RWPE2 (cell line): Measurements from ENCODE around the gene HINT3.

ENCODE experiments used
- ATAC-seq: fragments of 200-7000 bp; cut with Tn5 transposase; 3 replicates; pipeline ENCODE4 v1.9.1; 2021; ENCODE audit warnings: low read depth
- DNase-seq: peaks from one replicate; pipeline ENCODE4 v3.0.0-alpha.2; 2020; ENCODE audit warnings: low spot score
- H3K27ac ChIP-seq: fragments of 450-650 bp; 2 replicates; pipeline ENCODE4 v1.5.1; 2017; ENCODE audit warnings: mild to moderate bottlenecking; ENCODE audit not compliant: poor library complexity, severe bottlenecking
- H3K27me3 ChIP-seq: fragments of 250-450 bp; sonication (Bioruptor Pico); 2 replicates; pipeline ENCODE4 v1.5.1; 2021; ENCODE audit warnings: mild to moderate bottlenecking, moderate library complexity; ENCODE audit not compliant: insufficient read depth, poor library complexity, severe bottlenecking
- H3K36me3 ChIP-seq: fragments of 250-450 bp; sonication (Bioruptor Pico); 2 replicates; pipeline ENCODE4 v1.5.1; 2020; ENCODE audit warnings: low read depth, mild to moderate bottlenecking, moderate library complexity
- H3K4me1 ChIP-seq: fragments of 250-450 bp; sonication (Bioruptor Pico); 2 replicates; pipeline ENCODE4 v1.5.1; 2021; ENCODE audit warnings: mild to moderate bottlenecking, moderate library complexity; ENCODE audit not compliant: insufficient read depth, poor library complexity, severe bottlenecking
- H3K4me3 ChIP-seq: fragments of 250-450 bp; sonication (Bioruptor Pico); 2 replicates; pipeline ENCODE4 v1.5.1; 2021; ENCODE audit warnings: mild to moderate bottlenecking, moderate library complexity; ENCODE audit not compliant: severe bottlenecking
- H3K9me3 ChIP-seq: fragments of 250-450 bp; sonication (Bioruptor Pico); 2 replicates; pipeline ENCODE4 v1.5.1; 2021; ENCODE audit warnings: mild to moderate bottlenecking, moderate library complexity; ENCODE audit not compliant: severe bottlenecking
- TF ChIP-seq, protein P1 (sequence below): fragments of 450-650 bp; IDR thresholded peaks from one replicate; pipeline ENCODE4 v1.5.1; 2017; ENCODE audit warnings: mild to moderate bottlenecking, moderate library complexity; ENCODE audit not compliant: poor library complexity, severe bottlenecking

Gene HINT3

DNA sequence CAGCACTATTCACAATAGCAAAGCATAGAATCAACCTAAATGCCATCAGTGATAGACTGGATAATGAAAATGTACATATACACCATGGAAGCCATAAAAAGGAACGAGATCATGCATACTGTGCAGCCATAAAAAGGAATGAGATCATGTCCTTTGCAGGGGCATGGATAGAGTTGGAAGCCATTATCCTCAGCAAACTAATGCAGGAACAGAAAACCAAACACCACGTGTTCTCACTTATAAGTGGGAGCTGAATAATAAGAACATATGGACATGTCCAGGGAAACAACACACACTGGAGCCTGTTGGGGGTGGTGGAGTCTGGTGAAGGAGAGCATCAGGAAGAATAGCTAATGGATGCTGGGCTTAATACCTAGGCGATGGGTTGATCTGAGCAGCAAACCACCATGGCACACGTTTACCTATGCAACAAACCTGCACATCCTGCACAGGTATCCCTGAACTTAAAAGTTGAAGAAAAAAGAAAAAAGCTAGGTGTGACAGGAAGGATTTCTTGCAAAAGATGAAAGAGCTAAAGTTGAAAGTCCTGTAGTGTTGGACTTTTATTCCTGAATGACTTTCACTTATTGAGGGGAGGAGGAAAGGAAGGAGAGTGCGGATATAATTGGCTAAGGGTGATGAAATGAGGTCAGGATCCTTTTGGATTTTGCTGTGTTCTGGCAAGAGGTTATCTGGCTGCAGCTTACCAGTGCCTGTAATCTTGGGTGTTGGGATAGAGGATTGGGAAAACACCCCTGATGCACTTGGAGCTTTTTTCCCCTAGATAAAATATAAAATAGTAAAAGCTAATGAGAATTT, 38.3 kb downstream of the HINT3 start:
- Histone ChIP-seq H3K36me3 (peaks cover 37% of the 10 kb centered on the region), H3K4me1 (no peaks in the 10 kb centered on the region), H3K4me3 (no peak overlapping the region), H3K27ac (no peak overlapping the region), H3K9me3 (no peaks in the 10 kb centered on the region), H3K27me3 (no peaks in the 10 kb centered on the region)
- TF ChIP-seq, protein P1, sequence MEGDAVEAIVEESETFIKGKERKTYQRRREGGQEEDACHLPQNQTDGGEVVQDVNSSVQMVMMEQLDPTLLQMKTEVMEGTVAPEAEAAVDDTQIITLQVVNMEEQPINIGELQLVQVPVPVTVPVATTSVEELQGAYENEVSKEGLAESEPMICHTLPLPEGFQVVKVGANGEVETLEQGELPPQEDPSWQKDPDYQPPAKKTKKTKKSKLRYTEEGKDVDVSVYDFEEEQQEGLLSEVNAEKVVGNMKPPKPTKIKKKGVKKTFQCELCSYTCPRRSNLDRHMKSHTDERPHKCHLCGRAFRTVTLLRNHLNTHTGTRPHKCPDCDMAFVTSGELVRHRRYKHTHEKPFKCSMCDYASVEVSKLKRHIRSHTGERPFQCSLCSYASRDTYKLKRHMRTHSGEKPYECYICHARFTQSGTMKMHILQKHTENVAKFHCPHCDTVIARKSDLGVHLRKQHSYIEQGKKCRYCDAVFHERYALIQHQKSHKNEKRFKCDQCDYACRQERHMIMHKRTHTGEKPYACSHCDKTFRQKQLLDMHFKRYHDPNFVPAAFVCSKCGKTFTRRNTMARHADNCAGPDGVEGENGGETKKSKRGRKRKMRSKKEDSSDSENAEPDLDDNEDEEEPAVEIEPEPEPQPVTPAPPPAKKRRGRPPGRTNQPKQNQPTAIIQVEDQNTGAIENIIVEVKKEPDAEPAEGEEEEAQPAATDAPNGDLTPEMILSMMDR: no peak
- ATAC-seq: no peak
- DNase-seq: no peak

- Histone ChIP-seq H3K4me1 (no peaks in the 10 kb centered on the region), H3K9me3 (no peaks in the 10 kb centered on the region), H3K27me3 (no peaks in the 10 kb centered on the region), H3K27ac (no peak overlapping the region), H3K36me3 (peaks cover 48% of the 10 kb centered on the region), H3K4me3 (no peak overlapping the region)
- TF ChIP-seq, protein P1: peak; percentile 98
- ATAC-seq (peak; percentile 96), DNase-seq (no peak)
Measured at GRCh38 chr6:125995972-125996580, 39.5 kb downstream of the HINT3 start.

DNA sequence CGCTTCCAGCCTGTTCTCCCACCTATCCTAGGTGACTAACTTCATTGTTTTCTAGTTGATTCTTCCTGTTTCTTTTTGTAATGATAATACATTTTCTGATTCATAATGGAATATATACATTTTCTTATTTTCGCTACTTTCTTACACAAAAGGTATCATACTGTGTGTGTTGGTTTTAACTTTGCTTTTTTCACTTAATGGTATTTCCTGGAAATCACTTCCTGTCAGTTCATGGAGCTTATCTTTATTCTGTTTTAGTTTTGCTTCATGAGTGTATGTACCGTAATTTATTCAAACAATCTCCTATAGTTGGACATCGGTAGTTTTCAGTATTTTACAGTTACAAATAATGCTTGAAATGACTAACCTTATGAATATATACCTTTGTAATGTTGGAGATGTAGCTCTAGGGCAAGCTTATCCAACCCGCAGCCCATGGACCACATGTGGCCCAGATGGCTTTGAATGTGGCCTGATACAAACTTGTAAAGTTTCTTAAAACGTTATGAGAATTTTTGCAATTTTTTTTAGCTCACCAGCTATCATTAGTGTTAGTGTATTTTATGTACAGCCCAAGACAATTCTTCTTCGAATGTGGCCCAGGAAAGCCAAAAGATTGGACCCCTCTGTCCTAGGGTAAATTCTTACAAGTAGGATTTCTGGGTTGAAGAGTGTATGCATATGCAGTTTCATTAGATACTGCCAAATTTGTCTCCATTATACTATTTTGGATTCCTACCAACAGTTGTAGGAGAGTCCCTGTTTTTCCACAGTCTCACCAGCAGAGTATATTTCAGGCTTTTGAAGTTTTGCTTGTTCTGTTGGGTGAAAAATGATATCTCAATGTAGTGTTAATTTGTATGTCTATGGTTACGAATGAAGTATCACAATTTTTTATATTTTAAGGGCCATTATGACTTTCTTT, 46.4 kb downstream of the HINT3 start:
- H3K36me3 ChIP-seq: peaks cover 78% of the 10 kb centered on the region
- ATAC-seq (no peak), DNase-seq (no peak)
- H3K9me3 ChIP-seq: no peaks in the 10 kb centered on the region
- no peak overlapping the region for H3K4me3 ChIP-seq
- H3K27ac ChIP-seq: no peak overlapping the region
- no peaks in the 10 kb centered on the region for H3K27me3 ChIP-seq
- H3K4me1 ChIP-seq: no peaks in the 10 kb centered on the region
- TF ChIP-seq, protein P1: no peak

- no peak for ATAC-seq
- H3K36me3 ChIP-seq: peaks cover 80% of the 10 kb centered on the region
- TF ChIP-seq, protein P1: no peak
Measured at GRCh38 chr6:126007800-126008199, 51.2 kb downstream of the HINT3 start.

More at GRCh38 chr6:126007800-126008199, 51.2 kb downstream of the HINT3 start:
- DNase-seq: no peak
- no peaks in the 10 kb centered on the region for H3K4me1 ChIP-seq
- no peak overlapping the region for H3K27ac ChIP-seq
- no peaks in the 10 kb centered on the region for H3K27me3 ChIP-seq
- H3K4me3 ChIP-seq: no peak overlapping the region
- no peaks in the 10 kb centered on the region for H3K9me3 ChIP-seq
